Trophoblast cell (in vitro differentiated cells and primary cell): Measurements from ENCODE around the gene CCDC57.

Experiments
- DNase-seq, 2 donors: peaks; one replicate each; pipeline ENCODE4 v3.0.0-alpha.2; 2016
- H2AFZ ChIP-seq: 2 replicates; pipeline ENCODE4 v1.6.1; 2013; ENCODE audit warnings: low read length, moderate library complexity, mild to moderate bottlenecking; ENCODE audit not compliant: insufficient read depth, poor library complexity
- H2AK5ac ChIP-seq: 2 replicates; pipeline ENCODE4 v1.6.1; 2013; ENCODE audit warnings: mild to moderate bottlenecking, low read length
- H2BK120ac ChIP-seq: 2 replicates; pipeline ENCODE4 v1.6.1; 2013; ENCODE audit warnings: low read length, mild to moderate bottlenecking, moderate library complexity; ENCODE audit not compliant: insufficient read depth, poor library complexity
- H2BK12ac ChIP-seq: 2 replicates; pipeline ENCODE4 v1.6.1; 2013; ENCODE audit warnings: mild to moderate bottlenecking, low read length, moderate library complexity
- H2BK5ac ChIP-seq: 2 replicates; pipeline ENCODE4 v1.6.1; 2013; ENCODE audit warnings: low read length, low read depth, moderate library complexity, mild to moderate bottlenecking; ENCODE audit not compliant: poor library complexity
- H3K14ac ChIP-seq: 2 replicates; pipeline ENCODE4 v1.6.1; 2013; ENCODE audit warnings: mild to moderate bottlenecking, low read length
- H3K18ac ChIP-seq: 2 replicates; pipeline ENCODE4 v1.6.1; 2013; ENCODE audit warnings: mild to moderate bottlenecking, low read length
- H3K23ac ChIP-seq: 2 replicates; pipeline ENCODE4 v1.6.1; 2013; ENCODE audit warnings: low read length
- H3K27ac ChIP-seq: 2 replicates; pipeline ENCODE4 v1.5.1; 2013; ENCODE audit warnings: low read depth, mild to moderate bottlenecking, inconsistent platforms, low read length, moderate library complexity
- H3K27me3 ChIP-seq: 2 replicates; pipeline ENCODE4 v1.6.1; 2013; ENCODE audit warnings: inconsistent platforms, mild to moderate bottlenecking, low read length, moderate library complexity; ENCODE audit not compliant: insufficient read depth
- H3K36me3 ChIP-seq, 2 experiments: 1 replicate in 1 of 2; 2 replicates in 1 of 2; pipeline ENCODE4 v1.6.1; 2013; ENCODE audit warnings: low read length in 2 of 2, mild to moderate bottlenecking in 2 of 2, moderate library complexity in 1 of 2; ENCODE audit not compliant: insufficient read depth in 2 of 2, control insufficient read depth in 1 of 2
- H3K4ac ChIP-seq: 2 replicates; pipeline ENCODE4 v1.6.1; 2013; ENCODE audit warnings: low read depth, mild to moderate bottlenecking, low read length, moderate library complexity
- H3K4me1 ChIP-seq, 2 experiments: 1 replicate in 1 of 2; 2 replicates in 1 of 2; pipeline ENCODE4 v1.6.1; 2013; ENCODE audit warnings: low read length in 2 of 2, mild to moderate bottlenecking in 2 of 2, moderate library complexity in 1 of 2; ENCODE audit not compliant: insufficient read depth in 2 of 2, control insufficient read depth in 1 of 2
- H3K4me2 ChIP-seq: 2 replicates; pipeline ENCODE4 v1.6.1; 2013; ENCODE audit warnings: inconsistent platforms, mild to moderate bottlenecking, low read length, moderate library complexity
- H3K4me3 ChIP-seq: 2 replicates; pipeline ENCODE4 v1.5.1; 2013; ENCODE audit warnings: mild to moderate bottlenecking, low read depth, low read length, inconsistent platforms
- H3K79me1 ChIP-seq: one replicate; pipeline ENCODE4 v1.6.1; 2013; ENCODE audit warnings: low read length
- H3K79me2 ChIP-seq: 2 replicates; pipeline ENCODE4 v1.6.1; 2013; ENCODE audit warnings: low read length, mild to moderate bottlenecking; ENCODE audit not compliant: control insufficient read depth, insufficient read depth, poor library complexity
- H3K9ac ChIP-seq: 2 replicates; pipeline ENCODE4 v1.6.1; 2013; ENCODE audit warnings: mild to moderate bottlenecking, low read length
- H3K9me3 ChIP-seq: 2 replicates; pipeline ENCODE4 v1.6.1; 2013; ENCODE audit warnings: low read depth, mild to moderate bottlenecking, control low read depth, inconsistent platforms, low read length; ENCODE audit not compliant: insufficient read depth
- H4K12ac ChIP-seq: 2 replicates; pipeline ENCODE4 v1.6.1; 2013; ENCODE audit warnings: low read depth, mild to moderate bottlenecking, low read length, moderate library complexity
- H4K8ac ChIP-seq: 2 replicates; pipeline ENCODE4 v1.6.1; 2013; ENCODE audit warnings: low read depth, mild to moderate bottlenecking, low read length, moderate library complexity
- H4K91ac ChIP-seq: one replicate; pipeline ENCODE4 v1.6.1; 2013; ENCODE audit warnings: low read depth, mild to moderate bottlenecking, low read length, moderate library complexity
- WGBS: extraction: QIAGEN DNeasy Blood & Tissue Kit; methylation state at CpG from one replicate; pipeline ENCODE4 v1.1.7; 2013; ENCODE audit warnings: missing lambda C conversion rate; ENCODE audit not compliant: insufficient read length, insufficient coverage; ENCODE audit errors: extremely low coverage; 5-methylcytosine and 5-hydroxymethylcytosine counted together

The CCDC57 gene

DNA sequence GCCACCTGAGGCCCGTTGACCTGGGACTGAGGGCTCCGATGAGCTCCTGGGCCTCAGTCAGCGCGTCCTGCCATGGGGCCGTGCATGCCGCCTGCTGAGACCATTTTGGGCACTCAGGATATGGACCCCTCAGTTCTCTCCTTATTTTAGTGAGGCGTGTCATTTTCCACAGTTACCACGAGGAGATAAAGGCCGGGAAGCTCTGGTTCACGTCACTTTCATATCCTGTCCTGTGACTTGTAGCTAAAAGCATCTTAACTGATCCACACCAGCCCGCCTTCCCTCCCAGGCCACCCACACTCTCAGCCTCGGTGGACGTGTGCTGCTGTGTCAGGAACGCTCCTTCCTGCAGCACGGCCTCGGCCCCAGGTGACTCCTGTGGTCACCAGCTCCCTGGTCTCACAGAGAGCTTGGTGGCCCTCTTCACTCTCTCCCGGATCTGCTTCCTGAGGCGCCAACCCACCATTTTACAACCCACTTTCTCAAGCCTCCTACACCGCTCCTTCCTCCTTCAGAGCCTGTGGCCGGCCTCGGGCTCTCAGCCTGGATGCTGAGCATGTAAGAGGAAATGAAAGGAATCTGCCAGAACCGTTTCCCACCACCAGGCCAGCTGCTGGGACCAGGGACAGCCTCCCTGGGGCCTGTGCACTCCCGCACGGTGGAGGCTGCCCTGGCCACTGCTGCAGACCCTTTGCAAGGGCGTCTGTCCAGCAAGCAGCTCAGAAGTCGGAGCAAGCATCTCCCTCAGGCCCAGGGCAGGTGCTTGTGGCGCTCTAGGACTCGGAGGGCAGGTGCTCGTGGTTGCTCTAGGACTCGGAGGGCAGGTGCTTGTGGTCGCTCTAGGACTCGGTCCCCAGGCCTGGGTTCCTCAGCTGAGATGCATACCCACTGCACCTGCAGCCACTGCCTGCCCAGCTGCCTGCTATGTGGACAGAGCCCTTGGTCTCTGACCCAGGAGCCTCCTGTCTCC, 90.7 kb downstream of the CCDC57 start:
- H3K79me2 ChIP-seq: no peaks in the 10 kb centered on the region
- H2BK12ac ChIP-seq: no peak overlapping the region
- H3K4me3 ChIP-seq: no peak overlapping the region
- no peak overlapping the region for H3K9ac ChIP-seq
- no peak overlapping the region for H3K23ac ChIP-seq
- H2BK120ac ChIP-seq: no peak overlapping the region
- H3K27me3 ChIP-seq: no peaks in the 10 kb centered on the region
- no peak for DNase-seq
- no peak overlapping the region for H2BK5ac ChIP-seq
- H2AK5ac ChIP-seq: no peak overlapping the region
- no peak overlapping the region for H3K18ac ChIP-seq
- H3K4me1 ChIP-seq: peaks cover 18 to 24% of the 10 kb centered on the region in 2 experiments
- H4K12ac ChIP-seq: no peak overlapping the region
- no CpG with 5 or more reads among the region's 32 CpGs for WGBS
- no peak overlapping the region for H2AFZ ChIP-seq
- no peaks in the 10 kb centered on the region for H3K9me3 ChIP-seq
- H3K4ac ChIP-seq: no peak overlapping the region
- H3K79me1 ChIP-seq: no peaks in the 10 kb centered on the region
- H3K14ac ChIP-seq: no peak overlapping the region
- H3K4me2 ChIP-seq: no peak overlapping the region
- no peak overlapping the region for H3K27ac ChIP-seq
- H4K91ac ChIP-seq: no peak overlapping the region
- no peak overlapping the region for H4K8ac ChIP-seq
- no peaks in the 10 kb centered on the region for H3K36me3 ChIP-seq

DNA sequence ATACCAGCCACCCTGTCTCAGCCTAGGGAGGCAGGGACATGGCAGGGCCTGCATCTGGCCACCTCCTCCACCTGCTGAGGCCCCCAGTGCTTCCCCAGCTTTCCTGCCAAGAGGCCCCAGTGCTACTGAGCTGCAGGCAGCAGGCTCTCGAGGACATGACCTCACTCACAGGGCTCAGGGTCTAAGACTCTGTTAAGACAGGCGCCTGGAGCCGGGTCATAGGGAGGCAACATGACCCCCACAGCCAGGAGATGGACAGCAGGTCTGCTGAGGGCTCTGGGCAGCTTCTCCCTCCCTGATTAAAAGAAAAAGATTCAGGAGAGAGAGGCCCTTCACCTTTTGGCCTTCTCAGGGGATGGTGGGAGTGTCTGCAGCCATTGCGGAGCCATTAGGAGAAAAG, 91.4 kb downstream of the CCDC57 start:
- no peak overlapping the region for H3K4me3 ChIP-seq
- H3K14ac ChIP-seq: no peak overlapping the region
- no peak overlapping the region for H2BK120ac ChIP-seq
- no peak overlapping the region for H2BK5ac ChIP-seq
- no peaks in the 10 kb centered on the region for H3K79me2 ChIP-seq
- peaks cover 20 to 27% of the 10 kb centered on the region in 2 experiments for H3K4me1 ChIP-seq
- H3K4ac ChIP-seq: no peak overlapping the region
- no peak overlapping the region for H2AFZ ChIP-seq
- H3K27me3 ChIP-seq: no peaks in the 10 kb centered on the region
- no peak overlapping the region for H2BK12ac ChIP-seq
- WGBS: no CpG with 5 or more reads among the region's 4 CpGs
- no peaks in the 10 kb centered on the region for H3K36me3 ChIP-seq
- no peak overlapping the region for H3K27ac ChIP-seq
- no peak overlapping the region for H4K8ac ChIP-seq
- H3K4me2 ChIP-seq: no peak overlapping the region
- no peak for DNase-seq
- no peak overlapping the region for H3K9ac ChIP-seq
- no peak overlapping the region for H4K12ac ChIP-seq
- no peak overlapping the region for H3K23ac ChIP-seq
- H3K9me3 ChIP-seq: no peaks in the 10 kb centered on the region
- no peaks in the 10 kb centered on the region for H3K79me1 ChIP-seq
- no peak overlapping the region for H3K18ac ChIP-seq
- H4K91ac ChIP-seq: no peak overlapping the region
- H2AK5ac ChIP-seq: no peak overlapping the region

DNA sequence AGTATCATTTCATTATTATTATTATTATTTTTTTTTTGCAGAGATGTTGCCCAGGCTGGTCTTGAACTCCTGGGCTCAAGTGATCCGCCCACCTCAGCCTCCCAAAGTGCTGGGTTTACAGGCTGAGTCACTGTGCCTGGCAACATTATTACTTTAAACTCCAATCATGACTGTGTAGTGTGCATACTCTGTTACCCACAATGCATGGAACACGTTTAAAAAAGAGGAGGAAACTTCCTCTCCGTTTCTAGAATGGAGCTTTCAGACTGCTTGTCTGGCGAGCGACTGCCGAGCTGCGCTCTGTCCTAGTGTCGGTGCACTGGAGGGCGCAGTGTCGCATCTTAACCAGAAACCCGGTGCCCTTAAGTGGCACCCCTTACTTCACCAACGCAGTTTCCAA, 92.5 kb downstream of the CCDC57 start:
- H3K36me3 ChIP-seq: no peaks in the 10 kb centered on the region
- H3K4me2 ChIP-seq: no peak overlapping the region
- DNase-seq: no peak
- H2BK5ac ChIP-seq: no peak overlapping the region
- H3K27me3 ChIP-seq: no peaks in the 10 kb centered on the region
- H4K8ac ChIP-seq: no peak overlapping the region
- no peak overlapping the region for H4K91ac ChIP-seq
- no peak overlapping the region for H3K18ac ChIP-seq
- no peak overlapping the region for H4K12ac ChIP-seq
- no peak overlapping the region for H3K14ac ChIP-seq
- no peak overlapping the region for H2BK12ac ChIP-seq
- no peaks in the 10 kb centered on the region for H3K79me1 ChIP-seq
- no peak overlapping the region for H3K27ac ChIP-seq
- H3K9me3 ChIP-seq: no peaks in the 10 kb centered on the region
- H2BK120ac ChIP-seq: no peak overlapping the region
- no peak overlapping the region for H3K9ac ChIP-seq
- no peak overlapping the region for H3K4me3 ChIP-seq
- no peaks in the 10 kb centered on the region for H3K79me2 ChIP-seq
- H3K4ac ChIP-seq: no peak overlapping the region
- WGBS: no CpG with 5 or more reads among the region's 12 CpGs
- H2AFZ ChIP-seq: no peak overlapping the region
- peaks cover 21 to 28% of the 10 kb centered on the region in 2 experiments for H3K4me1 ChIP-seq
- H3K23ac ChIP-seq: no peak overlapping the region
- H2AK5ac ChIP-seq: no peak overlapping the region

DNA sequence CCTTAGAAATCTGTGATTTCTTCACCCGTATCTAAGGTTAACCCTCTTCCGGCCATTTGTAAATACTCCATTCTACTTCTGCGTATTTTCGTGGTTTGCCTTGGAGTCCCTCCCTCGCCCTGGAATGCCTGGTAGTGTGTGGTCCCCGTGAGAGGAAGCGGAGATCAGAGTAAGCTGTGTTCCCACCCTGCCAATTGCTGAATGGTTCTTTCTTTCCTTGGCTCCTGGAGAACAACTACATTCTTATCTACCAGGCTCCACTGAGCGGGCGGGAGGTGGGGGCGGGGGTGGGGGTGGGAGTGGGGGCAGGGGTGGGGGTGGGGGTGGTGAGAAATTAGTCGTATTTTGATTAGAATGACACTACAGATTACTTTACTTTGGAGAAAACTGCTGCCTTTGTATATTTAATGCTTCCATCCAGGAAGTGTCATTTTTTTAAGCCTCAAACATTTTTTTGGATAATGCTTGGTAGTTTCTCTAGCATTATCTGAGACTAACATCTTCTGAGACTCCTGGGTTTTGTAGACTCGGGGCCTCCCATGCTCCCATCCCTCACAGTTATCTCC, 93.7 kb downstream of the CCDC57 start:
- no peak overlapping the region for H3K18ac ChIP-seq
- H3K14ac ChIP-seq: no peak overlapping the region
- H2AFZ ChIP-seq: no peak overlapping the region
- no peak overlapping the region for H2BK5ac ChIP-seq
- H3K9ac ChIP-seq: no peak overlapping the region
- H3K23ac ChIP-seq: no peak overlapping the region
- no peak overlapping the region for H3K4me2 ChIP-seq
- no peaks in the 10 kb centered on the region for H3K27me3 ChIP-seq
- no peaks in the 10 kb centered on the region for H3K79me1 ChIP-seq
- H4K91ac ChIP-seq: no peak overlapping the region
- no peak overlapping the region for H2AK5ac ChIP-seq
- no peak for DNase-seq
- no peak overlapping the region for H4K12ac ChIP-seq
- no peak overlapping the region for H4K8ac ChIP-seq
- H3K79me2 ChIP-seq: no peaks in the 10 kb centered on the region
- no peak overlapping the region for H3K4ac ChIP-seq
- H3K4me3 ChIP-seq: no peak overlapping the region
- H3K4me1 ChIP-seq: peaks cover 21 to 28% of the 10 kb centered on the region in 2 experiments
- no peaks in the 10 kb centered on the region for H3K9me3 ChIP-seq
- no CpG with 5 or more reads among the region's 12 CpGs for WGBS
- H2BK12ac ChIP-seq: no peak overlapping the region
- H3K36me3 ChIP-seq: peaks cover 2 to 3% of the 10 kb centered on the region in 2 experiments
- no peak overlapping the region for H2BK120ac ChIP-seq
- H3K27ac ChIP-seq: no peak overlapping the region
